Measurements from ENCODE around the gene DEPDC1B.

Gene DEPDC1B

DNA sequence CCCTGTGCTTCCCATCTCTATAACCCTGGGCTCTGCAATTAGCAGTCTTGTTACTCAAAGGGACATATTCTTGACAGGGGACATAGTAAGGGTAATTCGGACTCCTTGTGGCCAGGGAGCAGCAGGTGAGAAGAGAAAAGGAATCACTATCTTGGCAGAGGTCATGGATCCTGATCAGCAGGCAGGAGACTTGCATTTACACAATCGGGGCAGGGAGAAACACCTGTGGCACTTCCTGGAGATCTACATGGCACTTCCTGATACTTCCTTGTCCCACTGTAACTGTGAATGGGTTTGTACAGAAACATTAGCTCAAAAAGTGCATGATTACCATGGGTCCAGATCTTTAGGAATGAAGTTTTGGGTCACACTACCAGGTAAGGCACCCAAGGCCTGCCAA is 29.2 kb downstream of the DEPDC1B start:
- no peaks in the 10 kb centered on the region for H3K9me2 ChIP-seq (replicated peaks; ENCODE audit: low read depth, low read length)
- TF ChIP-seq, protein P1, sequence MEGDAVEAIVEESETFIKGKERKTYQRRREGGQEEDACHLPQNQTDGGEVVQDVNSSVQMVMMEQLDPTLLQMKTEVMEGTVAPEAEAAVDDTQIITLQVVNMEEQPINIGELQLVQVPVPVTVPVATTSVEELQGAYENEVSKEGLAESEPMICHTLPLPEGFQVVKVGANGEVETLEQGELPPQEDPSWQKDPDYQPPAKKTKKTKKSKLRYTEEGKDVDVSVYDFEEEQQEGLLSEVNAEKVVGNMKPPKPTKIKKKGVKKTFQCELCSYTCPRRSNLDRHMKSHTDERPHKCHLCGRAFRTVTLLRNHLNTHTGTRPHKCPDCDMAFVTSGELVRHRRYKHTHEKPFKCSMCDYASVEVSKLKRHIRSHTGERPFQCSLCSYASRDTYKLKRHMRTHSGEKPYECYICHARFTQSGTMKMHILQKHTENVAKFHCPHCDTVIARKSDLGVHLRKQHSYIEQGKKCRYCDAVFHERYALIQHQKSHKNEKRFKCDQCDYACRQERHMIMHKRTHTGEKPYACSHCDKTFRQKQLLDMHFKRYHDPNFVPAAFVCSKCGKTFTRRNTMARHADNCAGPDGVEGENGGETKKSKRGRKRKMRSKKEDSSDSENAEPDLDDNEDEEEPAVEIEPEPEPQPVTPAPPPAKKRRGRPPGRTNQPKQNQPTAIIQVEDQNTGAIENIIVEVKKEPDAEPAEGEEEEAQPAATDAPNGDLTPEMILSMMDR (conservative IDR thresholded peaks at IDR 0.05; ENCODE audit: low read length), result no peak
- TF ChIP-seq EZH2phosphoT487 (IDR thresholded peaks at IDR 0.05; ENCODE audit: borderline replicate concordance), result no peak
- H3F3A ChIP-seq (ENCODE audit: low read depth), result 0 out of 2 replicates have a peak, but pooled peaks cover 3% of the 10 kb centered on the region
- peaks cover 5% of the 10 kb centered on the region for H3K4me1 ChIP-seq (ENCODE audit: insufficient read depth, low read length, poor library complexity, severe bottlenecking)
- H3K4me2 ChIP-seq (ENCODE audit: low read depth, low read length, poor library complexity, severe bottlenecking), result no peak overlapping the region
- no peak overlapping the region for H3K4me3 ChIP-seq (ENCODE audit: low read length, poor library complexity, severe bottlenecking)
- no peaks in the 10 kb centered on the region for H3K9me3 ChIP-seq (ENCODE audit: insufficient read depth, low read depth, low read length)
- H3K9ac ChIP-seq (ENCODE audit: low read depth, low read length, poor library complexity, severe bottlenecking), result no peak overlapping the region
- H2AFZ ChIP-seq (ENCODE audit: low read length), result no peak overlapping the region
- H3K36me3 ChIP-seq (ENCODE audit: insufficient read depth, low read length), result peaks cover 11% of the 10 kb centered on the region; the same call in 1 of the 2 replicates
- H3K27me3 ChIP-seq (ENCODE audit: insufficient read depth, low read length, poor library complexity, severe bottlenecking), result no peaks in the 10 kb centered on the region
- H4K20me1 ChIP-seq (ENCODE audit: insufficient read depth, low read length, poor library complexity, severe bottlenecking), result peaks cover 8% of the 10 kb centered on the region
- peaks cover 83% of the 10 kb centered on the region for H3K79me2 ChIP-seq (ENCODE audit: insufficient read depth, low read length)

- Histone ChIP-seq H4K20me1 (ENCODE audit: insufficient read depth, low read length, poor library complexity, severe bottlenecking) (peaks cover 8% of the 10 kb centered on the region), H3K79me2 (ENCODE audit: insufficient read depth, low read length) (peaks cover 64% of the 10 kb centered on the region), H3K9ac (ENCODE audit: low read depth, low read length, poor library complexity, severe bottlenecking) (no peak overlapping the region), H3K4me3 (ENCODE audit: low read length, poor library complexity, severe bottlenecking) (no peak overlapping the region), H3K27me3 (ENCODE audit: insufficient read depth, low read length, poor library complexity, severe bottlenecking) (no peaks in the 10 kb centered on the region), H3K36me3 (ENCODE audit: insufficient read depth, low read length) (peaks cover 11% of the 10 kb centered on the region; the same call in 1 of the 2 replicates), H3K9me3 (ENCODE audit: insufficient read depth, low read depth, low read length) (no peaks in the 10 kb centered on the region), H3K9me2 (replicated peaks; ENCODE audit: low read depth, low read length) (no peaks in the 10 kb centered on the region), H3K4me1 (ENCODE audit: insufficient read depth, low read length, poor library complexity, severe bottlenecking) (no peaks in the 10 kb centered on the region), H3F3A (ENCODE audit: low read depth) (0 out of 2 replicates have a peak, but pooled peaks cover 3% of the 10 kb centered on the region), H2AFZ (ENCODE audit: low read length) (no peak overlapping the region), H3K4me2 (ENCODE audit: low read depth, low read length, poor library complexity, severe bottlenecking) (no peak overlapping the region)
- TF ChIP-seq, protein P1 (conservative IDR thresholded peaks at IDR 0.05; ENCODE audit: low read length), result peak; percentile 88
- TF ChIP-seq EZH2phosphoT487 (IDR thresholded peaks at IDR 0.05; ENCODE audit: borderline replicate concordance), result no peak
Measured at GRCh38 chr5:60668686-60669304, 31.2 kb downstream of the DEPDC1B start.

- H3K36me3 ChIP-seq (ENCODE audit: insufficient read depth, low read length), result no peaks in the 10 kb centered on the region
- H3K4me2 ChIP-seq (ENCODE audit: low read depth, low read length, poor library complexity, severe bottlenecking), result no peak overlapping the region
- no peaks in the 10 kb centered on the region for H3F3A ChIP-seq (ENCODE audit: low read depth)
Measured at GRCh38 chr5:60651872-60652620, 47.9 kb downstream of the DEPDC1B start.

More at GRCh38 chr5:60651872-60652620, 47.9 kb downstream of the DEPDC1B start:
- Histone ChIP-seq H4K20me1 (ENCODE audit: insufficient read depth, low read length, poor library complexity, severe bottlenecking) (no peaks in the 10 kb centered on the region), H3K27me3 (ENCODE audit: insufficient read depth, low read length, poor library complexity, severe bottlenecking) (no peaks in the 10 kb centered on the region), H3K4me3 (ENCODE audit: low read length, poor library complexity, severe bottlenecking) (no peak overlapping the region), H3K79me2 (ENCODE audit: insufficient read depth, low read length) (no peaks in the 10 kb centered on the region; the same call in 1 of the 2 replicates), H3K9ac (ENCODE audit: low read depth, low read length, poor library complexity, severe bottlenecking) (no peak overlapping the region), H2AFZ (ENCODE audit: low read length) (no peak overlapping the region), H3K4me1 (ENCODE audit: insufficient read depth, low read length, poor library complexity, severe bottlenecking) (no peaks in the 10 kb centered on the region), H3K9me2 (replicated peaks; ENCODE audit: low read depth, low read length) (no peaks in the 10 kb centered on the region), H3K9me3 (ENCODE audit: insufficient read depth, low read depth, low read length) (peaks cover 1% of the 10 kb centered on the region; the same call in 1 of the 2 replicates)
- TF ChIP-seq, protein P1 (conservative IDR thresholded peaks at IDR 0.05; ENCODE audit: low read length), result no peak
- TF ChIP-seq EZH2phosphoT487 (IDR thresholded peaks at IDR 0.05; ENCODE audit: borderline replicate concordance), result no peak

Measured in Loucy (cell line).